ENCODE results near the gene COA5. TPM values are rescaled to one million over a fixed set of nuclear protein-coding genes. Genes with fewer than 3 reads are reported as not detected.

The COA5 gene
- total RNA-seq, result 12.6 and 19.0 TPM in 2 replicates

GRCh38 chr2:98608116-98608961, at the start of gene COA5, which contains the start of gene UNC50:
COA5 (minus strand) TSS chr2:98608512; CDS start chr2:98608405, 107 bp downstream.
UNC50 (plus strand) TSS chr2:98608589; CDS start chr2:98609760, 1,171 bp downstream.
- TF ChIP-seq CTCF (IDR thresholded peaks at IDR 0.05; ENCODE audit: insufficient read depth, low read depth, low read length), result no peak
- H3K4me3 ChIP-seq (ENCODE audit: low read depth, low read length), result peak within 1 kb of the TSS; percentile 88
- DNase-seq (ENCODE audit: low read depth), result peak; percentile 95

GRCh38 chr2:98656800-98657199, 48.5 kb upstream of the COA5 start:
- no peak for DNase-seq (ENCODE audit: low read depth)
- TF ChIP-seq CTCF (IDR thresholded peaks at IDR 0.05; ENCODE audit: insufficient read depth, low read depth, low read length), result no peak

GRCh38 chr2:98654699-98655495, 46.6 kb upstream of the COA5 start:
- TF ChIP-seq CTCF (IDR thresholded peaks at IDR 0.05; ENCODE audit: insufficient read depth, low read depth, low read length), result no peak
- DNase-seq (ENCODE audit: low read depth), result no peak
- no peak overlapping the region for H3K4me3 ChIP-seq (ENCODE audit: low read depth, low read length)

More at GRCh38 chr2:98656800-98657199, 48.5 kb upstream of the COA5 start:
- no peak overlapping the region for H3K4me3 ChIP-seq (ENCODE audit: low read depth, low read length)

- DNase-seq (ENCODE audit: low read depth), result no peak
- no peak for TF ChIP-seq CTCF (IDR thresholded peaks at IDR 0.05; ENCODE audit: insufficient read depth, low read depth, low read length)
- no peak overlapping the region for H3K4me3 ChIP-seq (ENCODE audit: low read depth, low read length)
Measured at GRCh38 chr2:98650998-98651397, 42.7 kb upstream of the COA5 start.

GRCh38 chr2:98649992-98650375, 41.7 kb upstream of the COA5 start:
- no peak overlapping the region for H3K4me3 ChIP-seq (ENCODE audit: low read depth, low read length)
- no peak for TF ChIP-seq CTCF (IDR thresholded peaks at IDR 0.05; ENCODE audit: insufficient read depth, low read depth, low read length)
- no peak for DNase-seq (ENCODE audit: low read depth)

GRCh38 chr2:98649135-98649991, 41.1 kb upstream of the COA5 start:
- TF ChIP-seq CTCF (IDR thresholded peaks at IDR 0.05; ENCODE audit: insufficient read depth, low read depth, low read length), result peak; percentile 100
- H3K4me3 ChIP-seq (ENCODE audit: low read depth, low read length), result no peak overlapping the region
- DNase-seq (ENCODE audit: low read depth), result peak; percentile 75
